ENCODE data around the gene GOLGB1. TPM values are rescaled to one million over a fixed set of nuclear protein-coding genes. Genes with fewer than 3 reads are reported as not detected.

Gene GOLGB1
- total and polyA plus RNA-seq, 2 donors (not counting 3 experiments of a cell fraction or from before 2014, with no cell fraction given) = 7.4 to 42.7 TPM

DNA sequence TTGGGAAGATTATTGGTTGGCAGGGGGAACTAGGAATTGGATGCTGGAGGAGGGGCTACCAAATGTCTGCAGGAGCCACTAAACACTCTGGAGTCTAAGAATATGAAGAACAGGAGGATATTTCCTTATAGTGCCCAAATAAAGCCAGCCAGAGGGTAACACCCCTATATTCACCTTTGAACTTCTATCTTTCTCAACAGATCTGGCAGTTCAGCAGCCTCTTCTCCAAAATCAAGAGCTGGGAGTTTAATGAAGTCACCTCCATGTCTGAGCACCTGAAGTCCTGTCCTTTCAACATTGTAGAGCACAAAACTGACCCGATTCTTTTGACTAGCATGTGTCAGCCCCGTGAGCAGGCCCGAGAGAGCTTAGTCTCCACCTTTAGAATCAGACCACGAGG is 123.0 kb downstream of the GOLGB1 start:
- Histone ChIP-seq H3K9me3 (replicated peaks; ENCODE audit: control insufficient read depth, insufficient read depth, low read length) (no peaks in the 10 kb centered on the region), H4K20me1 (replicated peaks; ENCODE audit: control insufficient read depth, extremely low read depth, insufficient read depth, low read length) (no peaks in the 10 kb centered on the region), H3K36me3 (ENCODE audit: control insufficient read depth in 2 of 2, extremely low read depth in 1 of 2, insufficient read depth in 2 of 2, low read length in 2 of 2) (peaks cover 0 to 2% of the 10 kb centered on the region in 2 experiments), H3K79me2 (ENCODE audit: control insufficient read depth, insufficient read depth, low read length) (no peaks in the 10 kb centered on the region), H3K9me1 (replicated peaks; ENCODE audit: control insufficient read depth, extremely low read depth, insufficient read depth, low read length) (no peaks in the 10 kb centered on the region), H3K4me3 (replicated peaks in 1 of 3; ENCODE audit: insufficient read depth in 1 of 3, low read depth in 1 of 3, low read length in 3 of 3) (no peak overlapping the region), H3K4me2 (ENCODE audit: insufficient read depth, low read length) (no peak overlapping the region), H3K27ac (ENCODE audit: insufficient read depth, low read depth, low read length) (no peak overlapping the region), H3K4me1 (ENCODE audit: control insufficient read depth, extremely low read depth, insufficient read depth, low read length) (no peaks in the 10 kb centered on the region), H2AFZ (ENCODE audit: low read depth, low read length) (no peak overlapping the region), H3K9ac (replicated peaks; ENCODE audit: extremely low read depth, insufficient read depth, low read length) (no peak overlapping the region), H3K27me3 (ENCODE audit: control insufficient read depth in 2 of 2, insufficient read depth in 2 of 2, low read length in 2 of 2) (no peaks in the 10 kb centered on the region)
- dilution Hi-C loops (cut with MboI; ENCODE audit: extremely low pct_ligation_motif_present, low sequenced_read_pairs) (no loop called here), intact Hi-C loops (cut with micrococcal nuclease) (no loop called here)
- no peak for TF ChIP-seq FOS (IDR thresholded peaks at IDR 0.05; ENCODE audit: borderline replicate concordance, insufficient read depth, low read length)
- TF ChIP-seq JUN (IDR thresholded peaks at IDR 0.05; ENCODE audit: borderline replicate concordance, insufficient read depth, insufficient read length, low read depth) = no peak
- TF ChIP-seq EZH2 (IDR thresholded peaks at IDR 0.05; ENCODE audit: borderline replicate concordance, low read depth, low read length, severe bottlenecking) = no peak
- TF ChIP-seq, protein P1, sequence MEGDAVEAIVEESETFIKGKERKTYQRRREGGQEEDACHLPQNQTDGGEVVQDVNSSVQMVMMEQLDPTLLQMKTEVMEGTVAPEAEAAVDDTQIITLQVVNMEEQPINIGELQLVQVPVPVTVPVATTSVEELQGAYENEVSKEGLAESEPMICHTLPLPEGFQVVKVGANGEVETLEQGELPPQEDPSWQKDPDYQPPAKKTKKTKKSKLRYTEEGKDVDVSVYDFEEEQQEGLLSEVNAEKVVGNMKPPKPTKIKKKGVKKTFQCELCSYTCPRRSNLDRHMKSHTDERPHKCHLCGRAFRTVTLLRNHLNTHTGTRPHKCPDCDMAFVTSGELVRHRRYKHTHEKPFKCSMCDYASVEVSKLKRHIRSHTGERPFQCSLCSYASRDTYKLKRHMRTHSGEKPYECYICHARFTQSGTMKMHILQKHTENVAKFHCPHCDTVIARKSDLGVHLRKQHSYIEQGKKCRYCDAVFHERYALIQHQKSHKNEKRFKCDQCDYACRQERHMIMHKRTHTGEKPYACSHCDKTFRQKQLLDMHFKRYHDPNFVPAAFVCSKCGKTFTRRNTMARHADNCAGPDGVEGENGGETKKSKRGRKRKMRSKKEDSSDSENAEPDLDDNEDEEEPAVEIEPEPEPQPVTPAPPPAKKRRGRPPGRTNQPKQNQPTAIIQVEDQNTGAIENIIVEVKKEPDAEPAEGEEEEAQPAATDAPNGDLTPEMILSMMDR (IDR thresholded peaks at IDR 0.05; ENCODE audit: extremely low read depth in 1 of 2, insufficient read depth in 1 of 2, low read depth in 1 of 2, low read length in 2 of 2) = no peak
- no peak for TF ChIP-seq GATA2 (IDR thresholded peaks at IDR 0.05; ENCODE audit: insufficient read depth, insufficient read length, low read depth, low read length)
- TF ChIP-seq MYC (IDR thresholded peaks at IDR 0.05; ENCODE audit: low read depth, low read length) = no peak
- TF ChIP-seq, protein P2, sequence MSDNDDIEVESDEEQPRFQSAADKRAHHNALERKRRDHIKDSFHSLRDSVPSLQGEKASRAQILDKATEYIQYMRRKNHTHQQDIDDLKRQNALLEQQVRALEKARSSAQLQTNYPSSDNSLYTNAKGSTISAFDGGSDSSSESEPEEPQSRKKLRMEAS (IDR thresholded peaks at IDR 0.05; ENCODE audit: insufficient read depth, insufficient read length) = no peak
- TF ChIP-seq POLR2A (IDR thresholded peaks at IDR 0.05; ENCODE audit: low read depth, low read length) = no peak
- no peak for TF ChIP-seq POLR2AphosphoS5 (IDR thresholded peaks at IDR 0.05; ENCODE audit: insufficient read depth, low read depth, low read length)
- no peak for DNase-seq (ENCODE audit: low read depth, low spot score)
- ChIA-PET CTCF (no interaction called here), POLR2A (no interaction called here)
- FAIRE-seq = no peak
- no TSS peak for BruUV-seq (replicated peaks)
